GM21390 (cell line): ENCODE data around the gene CDC27.
"Not testable (repeated sequence)": the region's sequence is repeated elsewhere in the genome, so short reads cannot be mapped to it uniquely, and the experiment has no call there.

Source experiments
- ATAC-seq: cut with Tn5 transposase; IDR thresholded peaks from one replicate; pipeline ENCODE4 v1.9.1; 2021; ENCODE audit not compliant: unreplicated experiment

CDC27 gene, protein sequence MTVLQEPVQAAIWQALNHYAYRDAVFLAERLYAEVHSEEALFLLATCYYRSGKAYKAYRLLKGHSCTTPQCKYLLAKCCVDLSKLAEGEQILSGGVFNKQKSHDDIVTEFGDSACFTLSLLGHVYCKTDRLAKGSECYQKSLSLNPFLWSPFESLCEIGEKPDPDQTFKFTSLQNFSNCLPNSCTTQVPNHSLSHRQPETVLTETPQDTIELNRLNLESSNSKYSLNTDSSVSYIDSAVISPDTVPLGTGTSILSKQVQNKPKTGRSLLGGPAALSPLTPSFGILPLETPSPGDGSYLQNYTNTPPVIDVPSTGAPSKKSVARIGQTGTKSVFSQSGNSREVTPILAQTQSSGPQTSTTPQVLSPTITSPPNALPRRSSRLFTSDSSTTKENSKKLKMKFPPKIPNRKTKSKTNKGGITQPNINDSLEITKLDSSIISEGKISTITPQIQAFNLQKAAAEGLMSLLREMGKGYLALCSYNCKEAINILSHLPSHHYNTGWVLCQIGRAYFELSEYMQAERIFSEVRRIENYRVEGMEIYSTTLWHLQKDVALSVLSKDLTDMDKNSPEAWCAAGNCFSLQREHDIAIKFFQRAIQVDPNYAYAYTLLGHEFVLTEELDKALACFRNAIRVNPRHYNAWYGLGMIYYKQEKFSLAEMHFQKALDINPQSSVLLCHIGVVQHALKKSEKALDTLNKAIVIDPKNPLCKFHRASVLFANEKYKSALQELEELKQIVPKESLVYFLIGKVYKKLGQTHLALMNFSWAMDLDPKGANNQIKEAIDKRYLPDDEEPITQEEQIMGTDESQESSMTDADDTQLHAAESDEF

DNA sequence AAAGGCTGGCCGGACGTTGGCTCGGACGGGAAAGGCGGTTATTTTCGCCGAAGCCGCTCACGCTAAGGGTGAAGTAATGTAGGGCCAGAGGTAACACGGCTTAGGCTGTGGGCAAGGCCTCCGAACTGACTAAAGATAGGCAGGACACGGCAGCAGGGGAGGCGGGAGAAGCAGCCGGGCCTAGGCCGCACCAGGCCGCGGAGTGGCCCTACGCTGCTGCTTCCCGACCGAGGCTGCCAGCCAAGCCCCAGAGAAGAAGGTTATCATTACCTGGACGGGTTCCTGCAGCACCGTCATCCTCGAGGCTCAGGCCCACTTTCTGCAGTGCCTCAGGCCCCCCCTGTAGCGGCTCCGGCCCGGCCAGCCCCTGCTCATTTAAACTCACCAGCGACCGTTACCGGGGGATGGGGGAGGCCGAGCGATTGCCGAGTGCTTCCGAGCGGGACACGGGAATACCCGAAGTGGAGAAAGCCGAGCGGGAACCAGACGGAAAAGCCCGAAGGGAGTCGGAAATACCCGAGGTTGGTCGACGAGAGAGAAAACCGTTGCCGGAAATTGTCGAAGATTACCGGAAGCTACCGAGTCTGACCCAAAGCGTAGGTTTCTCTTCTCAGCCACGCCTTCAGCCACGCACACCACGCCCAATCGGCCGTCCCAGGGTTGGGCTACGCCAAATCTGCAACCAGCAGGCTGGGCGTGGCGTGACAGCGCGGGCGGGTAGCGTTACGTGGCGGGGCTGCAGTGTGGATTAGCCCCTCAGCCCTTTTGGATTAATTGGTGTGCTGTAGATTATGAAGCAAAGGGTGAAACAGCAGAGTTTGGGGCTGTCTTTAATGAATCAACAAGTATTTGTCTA is at the start of gene CDC27:
Gene CDC27, minus strand, starts transcription at position 420 of the 856 bp plus-strand sequence. Its CDS starts 123 bp downstream, at position 297.
- peak; percentile 92 for ATAC-seq

DNA sequence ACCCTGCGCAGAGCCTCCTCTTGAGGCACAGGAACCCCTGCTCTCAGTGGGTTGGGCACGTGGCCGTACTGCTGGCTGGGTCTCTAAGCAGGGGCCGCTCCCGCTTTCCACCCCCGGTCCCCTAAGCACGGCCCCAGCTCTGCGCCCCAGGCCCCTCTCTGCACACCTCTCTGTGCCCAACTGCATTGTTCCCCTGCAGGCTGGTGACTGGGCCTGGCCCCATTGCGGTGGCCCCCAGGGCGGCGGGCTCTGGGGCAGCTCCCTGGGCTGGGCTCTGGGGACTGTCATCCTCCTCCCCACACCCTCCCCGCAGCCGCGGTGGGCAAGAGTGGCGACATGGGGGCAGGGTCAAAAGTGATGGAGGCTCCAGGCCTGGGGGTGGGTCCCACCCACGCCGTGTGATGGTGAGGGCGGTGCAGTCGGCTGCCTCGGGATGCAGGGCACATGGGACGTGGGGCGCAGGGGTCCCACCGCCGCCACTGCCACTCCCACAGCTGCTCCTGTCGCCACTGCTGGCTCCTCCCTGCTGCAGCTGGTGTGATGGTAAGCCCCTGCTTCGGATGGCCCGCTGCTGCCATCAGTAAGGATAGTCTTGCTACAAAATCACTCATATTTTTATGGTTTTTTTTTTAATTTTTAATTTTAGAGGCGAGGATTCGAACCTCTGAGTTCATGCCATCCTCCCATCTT is 49.4 kb upstream of the CDC27 start:
- ATAC-seq, result no peak

DNA sequence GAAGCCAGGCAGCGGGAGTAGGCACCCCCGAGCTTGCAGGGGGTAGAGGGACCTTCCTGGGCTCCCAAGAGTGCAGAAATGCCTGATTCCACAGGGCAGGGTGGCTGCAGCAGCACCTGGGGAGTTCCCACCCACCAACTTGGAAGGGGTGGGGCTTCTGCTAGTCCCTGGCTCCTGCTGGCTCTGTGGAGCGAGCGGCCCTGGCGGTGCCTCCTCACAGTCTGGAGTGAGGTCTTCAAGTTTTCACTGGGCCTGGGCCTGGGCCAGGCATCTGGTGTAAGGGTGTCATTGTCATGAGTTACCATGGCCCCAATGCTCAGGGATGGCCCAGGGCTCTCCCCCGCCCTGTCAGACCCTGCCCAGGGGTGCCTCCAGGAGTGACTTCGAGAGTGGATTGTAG is 48.7 kb upstream of the CDC27 start:
- no peak for ATAC-seq

DNA sequence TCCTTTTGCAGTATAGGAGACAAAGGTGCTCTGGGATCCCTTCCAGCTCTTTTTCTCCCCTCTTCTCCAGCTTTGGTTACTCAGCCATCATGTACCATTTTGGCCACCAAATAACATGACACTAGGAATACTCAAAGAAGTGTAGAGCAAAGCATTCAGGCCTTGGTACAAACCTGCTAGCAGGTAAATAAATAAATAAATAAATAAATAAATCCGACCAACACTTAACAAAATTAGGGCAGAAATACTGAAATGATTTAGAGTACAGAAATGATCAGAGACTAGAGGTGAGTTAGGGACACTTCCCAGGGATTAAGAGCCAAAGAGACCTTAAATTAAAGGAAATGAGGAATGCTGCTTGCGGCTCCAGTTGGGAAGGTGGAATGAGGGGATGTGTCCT is 46.8 kb upstream of the CDC27 start:
- no peak for ATAC-seq

DNA sequence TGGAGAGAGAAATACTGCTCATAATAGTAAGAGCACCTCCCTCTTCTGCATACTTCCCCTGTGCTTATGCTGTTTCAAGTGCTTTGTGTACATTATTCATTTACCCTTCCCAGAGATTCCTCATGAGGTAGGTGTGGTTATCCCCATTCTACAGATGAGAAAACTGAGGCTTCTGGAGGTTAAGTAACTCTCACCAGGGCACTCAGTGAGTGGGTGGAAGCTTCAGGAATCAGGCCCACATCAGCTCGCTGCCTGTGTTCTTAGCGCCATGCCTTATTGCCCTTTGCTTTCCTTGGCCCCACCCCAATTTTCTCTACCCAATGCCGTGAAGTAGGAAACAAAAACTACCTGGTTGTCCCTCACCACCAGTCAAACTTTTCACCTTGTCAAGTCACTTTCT is 46.4 kb upstream of the CDC27 start:
- no peak for ATAC-seq

DNA sequence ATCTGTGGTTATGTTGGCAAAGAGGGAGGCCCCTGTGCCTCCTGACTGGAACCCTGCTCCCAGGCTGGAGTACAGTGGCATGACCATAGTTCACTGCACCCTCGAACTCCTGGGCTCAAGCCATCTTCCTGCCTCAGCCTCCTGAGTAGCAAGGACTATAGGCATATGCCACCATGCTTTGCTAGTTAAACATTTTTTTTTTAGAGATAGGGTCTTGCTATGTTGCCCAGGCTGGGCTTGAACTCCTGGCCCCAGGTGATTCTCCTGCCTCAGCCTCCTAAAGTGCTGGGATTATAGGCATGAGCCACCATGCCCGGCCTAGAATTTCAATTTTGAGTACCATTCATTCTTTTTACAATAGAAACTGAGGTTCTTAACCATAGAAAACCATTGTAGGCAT is 43.4 kb upstream of the CDC27 start:
- ATAC-seq, result no peak

DNA sequence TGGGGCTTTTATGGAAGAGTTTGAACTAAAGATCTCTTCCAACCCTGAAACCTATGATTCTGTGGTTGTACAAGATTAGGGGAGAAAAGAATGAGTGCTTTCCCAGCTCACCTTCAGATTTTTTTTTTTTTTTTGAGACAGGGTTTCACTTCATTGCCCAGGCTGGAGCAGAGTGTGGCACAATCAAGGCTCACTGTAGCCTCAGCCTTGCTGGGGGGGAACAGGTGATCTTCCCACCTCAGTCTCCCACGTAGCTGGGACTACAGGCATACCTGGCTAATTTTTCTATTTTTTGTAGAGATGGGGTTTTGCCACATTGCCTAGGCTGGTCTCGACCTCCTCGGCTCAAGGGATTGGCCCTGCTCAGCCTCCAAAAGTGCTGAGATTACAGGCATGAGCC is 42.8 kb upstream of the CDC27 start:
- no peak for ATAC-seq

DNA sequence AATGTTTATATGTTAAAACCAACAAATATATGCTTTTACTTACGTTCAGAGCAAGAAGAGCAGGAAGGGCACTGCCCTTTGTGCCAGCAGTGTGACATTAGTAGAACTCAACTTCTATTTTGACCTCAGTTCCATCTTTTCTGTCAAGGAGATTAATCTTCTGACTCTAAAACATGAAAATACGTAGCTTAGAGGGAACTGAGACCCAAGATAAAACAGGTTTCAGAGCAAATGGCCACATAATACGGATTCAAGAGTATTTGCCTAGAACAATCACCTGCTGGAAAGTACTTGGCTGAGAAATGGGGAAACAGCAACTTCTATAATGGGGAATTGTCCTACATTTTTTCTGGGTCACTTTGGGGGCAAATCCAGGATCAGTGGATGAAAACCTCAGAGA is 42.2 kb upstream of the CDC27 start:
- ATAC-seq, result no peak

DNA sequence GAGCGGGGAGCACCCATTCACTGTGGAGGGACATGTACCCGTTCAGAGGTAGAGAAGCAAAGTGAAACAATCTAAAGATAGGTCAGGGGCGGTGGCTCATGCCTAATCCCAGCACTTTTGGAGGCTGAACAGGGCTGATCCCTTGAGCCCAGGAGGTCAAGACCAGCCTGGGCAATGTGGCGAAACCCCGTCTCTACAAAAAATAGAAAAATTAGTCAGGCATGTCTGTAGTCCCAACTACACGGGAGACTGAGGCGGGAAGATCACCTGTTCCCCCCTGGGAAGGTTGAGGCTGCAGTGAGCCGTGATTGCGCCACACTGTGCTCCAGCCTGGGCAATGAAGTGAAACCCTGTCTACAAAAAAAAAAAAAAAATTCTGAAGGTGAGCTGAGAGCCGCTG is 41.8 kb upstream of the CDC27 start:
- no peak for ATAC-seq

DNA sequence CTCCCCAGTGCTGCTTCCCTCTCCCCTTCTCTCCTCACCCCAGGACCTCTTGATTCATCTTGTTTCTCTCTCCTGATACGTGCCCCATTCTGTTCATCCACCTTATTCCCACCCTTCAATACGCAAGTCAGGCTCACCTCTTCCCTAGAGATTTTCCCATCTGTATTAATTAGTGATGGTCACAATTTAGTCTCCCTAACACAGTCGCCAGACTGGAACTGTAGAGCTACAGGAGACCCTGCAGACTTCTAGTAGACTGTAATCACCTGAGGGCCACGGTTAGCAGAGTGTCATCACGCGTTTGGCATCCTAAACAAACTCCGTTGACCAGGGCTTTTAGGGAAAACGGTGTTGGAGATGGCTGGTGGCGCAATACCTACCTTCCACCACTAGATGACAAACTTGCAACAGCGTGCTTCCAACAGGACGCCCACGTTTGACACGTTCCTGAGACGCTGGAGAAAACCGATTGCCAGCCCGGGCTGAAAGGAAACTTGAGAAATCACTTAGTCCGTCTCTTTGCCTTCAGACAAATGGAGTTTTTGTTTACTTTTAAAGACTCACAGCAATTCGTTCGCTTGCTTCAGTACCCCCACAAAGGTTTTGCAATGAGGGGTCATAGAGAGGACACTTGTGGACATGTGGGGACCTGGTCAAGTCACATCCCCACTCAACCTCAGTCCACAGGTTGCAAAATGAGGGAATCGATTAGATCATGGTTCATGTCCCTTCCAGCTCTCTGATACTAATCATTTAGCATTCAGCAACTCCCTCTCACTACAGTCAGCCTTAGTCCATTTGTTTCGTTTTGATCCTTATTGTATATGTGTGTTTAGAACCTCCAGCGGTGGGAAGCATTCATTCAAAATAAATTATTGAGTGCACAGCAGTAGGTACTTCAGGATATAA is 40.7 kb upstream of the CDC27 start:
- no peak for ATAC-seq

DNA sequence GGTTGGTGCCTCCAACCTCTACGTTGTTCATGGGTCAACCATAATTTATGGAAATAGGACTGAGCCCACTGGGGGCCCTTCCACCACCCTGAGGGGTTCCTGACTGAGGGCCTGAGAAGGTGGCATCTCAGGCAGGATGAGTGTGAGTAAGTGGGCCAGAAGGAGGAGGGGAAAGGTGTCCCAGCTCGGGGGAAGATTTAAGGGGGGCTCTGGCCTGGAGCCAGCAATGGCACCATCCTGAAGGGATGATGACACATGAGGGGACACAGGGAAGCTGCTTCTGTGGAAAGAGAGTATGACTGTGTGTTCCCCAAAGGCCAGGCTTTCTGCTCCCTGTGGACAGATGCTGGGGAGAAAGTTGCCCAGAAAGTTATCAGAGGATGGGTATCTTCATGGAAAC is 38.8 kb upstream of the CDC27 start:
- ATAC-seq, result no peak

DNA sequence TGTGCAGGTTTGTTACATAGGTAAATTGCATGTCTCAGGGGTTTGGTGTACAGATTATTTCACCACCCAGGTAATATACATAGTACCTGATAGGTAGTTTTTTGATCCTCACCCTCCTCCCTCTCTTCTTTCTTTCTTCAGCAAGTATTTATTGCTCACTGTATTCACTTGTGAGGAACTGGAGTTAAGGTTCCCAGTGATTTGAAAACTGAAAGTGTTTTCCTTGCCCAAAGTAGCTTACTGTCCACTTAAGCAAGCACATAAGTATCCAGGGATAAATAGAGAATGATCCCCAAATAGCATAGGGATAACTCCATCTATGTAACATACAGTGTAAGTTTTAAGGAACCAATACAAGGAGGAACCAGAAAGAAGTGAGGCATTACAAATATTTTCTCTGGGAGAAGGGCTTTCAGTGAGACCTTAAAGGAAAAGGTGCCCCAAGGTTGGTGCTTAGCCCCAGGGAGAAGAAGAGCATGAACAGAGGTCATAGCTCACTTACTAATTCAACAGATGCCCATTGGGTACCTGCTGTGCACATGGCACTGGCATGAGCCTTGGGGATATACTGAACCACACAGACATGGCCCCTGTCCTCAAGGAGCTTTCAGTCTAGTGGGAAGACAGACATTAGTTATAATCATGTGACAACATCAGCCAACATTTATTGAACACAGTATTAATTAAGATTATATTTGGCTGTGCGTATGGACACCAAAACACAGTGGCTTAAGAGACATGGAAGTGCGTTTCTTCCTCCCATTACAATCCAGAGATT is 37.0 kb upstream of the CDC27 start:
- ATAC-seq, result no peak

DNA sequence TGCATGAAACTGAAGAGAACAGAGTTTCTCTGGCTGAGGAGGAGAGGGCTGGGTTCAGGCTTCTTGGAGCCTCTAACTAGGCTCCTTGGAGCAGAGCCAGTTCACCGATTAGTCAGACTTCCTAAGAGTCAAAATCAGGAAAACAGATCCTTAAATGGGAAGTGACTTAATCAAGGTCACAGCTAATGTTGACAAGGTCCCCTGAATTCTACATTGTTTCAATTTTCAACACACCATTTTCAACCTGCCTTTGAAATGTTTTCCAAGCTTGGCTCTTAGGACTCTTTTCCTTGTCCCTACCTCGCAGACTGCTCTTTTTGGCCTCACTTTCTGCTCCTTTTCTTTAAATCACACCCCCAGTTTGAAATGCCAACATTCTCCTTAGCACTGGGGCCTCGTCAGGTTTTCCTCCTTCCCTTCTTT is 36.4 kb upstream of the CDC27 start:
- ATAC-seq, result no peak

DNA sequence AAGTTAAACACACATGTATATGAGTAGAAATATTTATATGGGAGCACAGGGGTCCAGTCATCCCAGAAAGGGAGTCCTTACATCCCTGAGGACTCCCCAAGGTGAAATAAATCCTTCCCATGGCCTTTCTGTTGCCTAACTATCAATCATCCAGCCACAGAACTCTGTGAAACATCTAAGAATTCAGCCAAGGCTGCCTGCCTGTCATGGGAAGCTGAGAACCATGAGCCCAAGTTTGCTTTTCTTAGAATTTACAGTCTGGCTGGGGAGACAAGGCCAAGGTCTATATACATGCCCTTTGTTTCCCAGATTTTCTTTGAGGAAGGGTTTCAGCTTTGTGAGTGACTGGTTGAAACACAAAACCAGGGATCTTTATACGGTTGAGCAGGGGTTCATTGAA is 35.9 kb upstream of the CDC27 start:
- ATAC-seq, result no peak

DNA sequence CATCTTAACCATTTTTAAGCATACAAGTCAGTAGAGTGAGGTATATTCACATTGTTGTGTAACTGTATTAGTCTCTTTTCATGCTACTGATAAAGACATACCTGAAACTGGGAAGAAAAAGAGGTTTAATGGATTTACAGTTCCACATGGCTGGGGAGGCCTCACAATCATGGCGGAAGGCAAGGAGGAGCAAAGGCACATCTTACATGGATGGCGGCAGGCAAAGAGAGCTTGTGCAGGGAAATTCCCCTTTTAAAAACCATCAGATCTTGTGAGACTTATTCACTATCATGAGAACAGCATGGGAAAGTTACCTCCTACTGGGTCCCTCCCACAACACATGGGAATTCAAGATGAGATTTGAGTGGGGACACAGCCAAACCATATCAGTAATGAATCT is 35.0 kb upstream of the CDC27 start:
- ATAC-seq, result not testable (repeated sequence)

DNA sequence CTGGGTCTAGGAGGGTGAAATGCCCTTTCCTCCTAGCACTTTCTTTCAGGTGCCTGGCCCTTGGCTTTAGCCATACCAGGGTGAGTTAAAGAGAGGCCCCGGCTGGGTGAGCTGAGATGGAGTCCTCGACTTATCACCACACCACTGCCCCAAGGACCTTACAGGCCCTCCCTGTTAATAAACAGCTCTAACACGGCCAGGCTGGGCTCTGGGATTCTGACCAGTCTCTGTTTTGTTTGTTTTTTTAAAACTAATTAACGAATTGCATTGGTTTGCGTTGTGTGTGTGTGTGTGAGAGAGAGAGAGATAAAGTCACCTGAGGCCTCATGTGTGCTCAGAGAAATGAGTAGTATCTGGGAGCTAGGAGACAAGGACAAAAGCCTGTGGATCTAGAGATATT is 34.4 kb upstream of the CDC27 start:
- no peak for ATAC-seq

DNA sequence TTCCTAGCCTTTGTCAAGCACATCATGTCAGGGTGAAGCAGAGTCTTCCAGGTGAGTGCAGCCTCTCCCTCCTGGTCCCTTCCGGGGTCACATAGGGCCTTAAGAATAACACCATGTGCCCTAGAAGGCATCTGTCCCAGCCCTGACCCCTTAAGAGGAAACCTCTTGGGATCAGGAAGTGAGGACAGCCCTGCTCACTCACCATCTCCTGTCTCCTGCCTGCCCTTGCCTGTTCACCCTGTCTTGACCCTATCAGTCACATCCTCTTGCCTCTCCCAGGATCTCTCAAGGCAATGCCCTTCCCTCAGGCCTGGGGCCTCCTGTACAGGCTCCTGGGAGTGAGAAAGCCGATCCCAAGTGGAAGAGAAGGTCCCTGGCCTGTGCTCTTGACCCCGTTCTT is 33.9 kb upstream of the CDC27 start:
- no peak for ATAC-seq

DNA sequence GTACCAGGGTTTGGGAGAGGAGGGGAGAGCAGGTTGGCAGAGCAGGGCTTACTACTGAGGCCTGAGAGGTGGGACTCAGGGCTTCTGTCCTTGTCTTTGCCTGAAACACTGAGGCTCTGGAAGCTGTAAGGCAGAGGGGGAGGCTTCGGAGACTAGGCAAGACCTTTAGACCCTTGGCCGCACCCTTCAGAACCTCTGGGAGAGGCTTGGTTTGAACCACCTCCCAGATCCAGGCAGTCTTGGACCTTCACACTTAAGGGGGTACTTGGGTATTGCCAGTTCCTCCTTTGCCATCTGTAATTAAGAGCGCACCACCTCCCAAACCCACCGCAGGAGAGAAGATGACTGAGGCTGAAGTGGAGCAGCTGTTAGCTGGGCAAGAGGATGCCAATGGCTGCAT is 33.0 kb upstream of the CDC27 start:
- ATAC-seq, result no peak

DNA sequence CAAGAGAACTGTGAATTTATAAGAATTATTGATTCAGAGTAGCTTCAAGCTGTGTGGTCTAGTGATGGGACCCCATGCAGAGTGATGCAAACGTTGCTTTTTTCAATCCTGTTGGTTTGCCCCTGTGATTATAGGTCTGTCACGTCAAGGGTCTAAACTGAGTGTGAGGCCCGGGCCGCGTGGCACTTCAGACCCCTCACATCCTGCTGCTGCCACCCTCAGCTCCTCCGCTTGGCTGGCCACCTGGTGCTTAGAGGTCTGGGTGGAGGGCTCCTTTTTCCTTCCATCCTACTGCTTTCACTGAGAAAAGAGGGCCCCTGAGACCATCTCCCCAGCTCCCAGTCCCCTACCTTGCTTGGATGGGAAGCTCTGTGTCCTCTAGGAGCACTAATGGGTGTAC is 32.1 kb upstream of the CDC27 start:
- no peak for ATAC-seq
